Thoracic aorta (tissue), 2 donors: ENCODE data around the gene KISS1R. TPM values are rescaled to one million over a fixed set of nuclear protein-coding genes. Genes with fewer than 3 reads are reported as not detected.

Experiments used
- ATAC-seq: fragments of 150-250 bp; one replicate; pipeline ENCODE4 v1.8.0; 2017; ENCODE audit warnings: low read depth; ENCODE audit not compliant: insufficient number of reproducible peaks, low FRiP score
- DNase-seq: peaks from one replicate; pipeline ENCODE4 v3.0.0-alpha.2; 2020; ENCODE audit warnings: low spot score
- H3K27ac ChIP-seq, 2 donors: fragments of 200-600 bp; sonication (generic); 1 replicate in 1 of 2; 2 replicates in 1 of 2; pipeline ENCODE4 v1.5.1; 2016; ENCODE audit warnings: mild to moderate bottlenecking in 2 of 2, moderate library complexity in 2 of 2
- H3K27me3 ChIP-seq: fragments of 200-600 bp; sonication (generic); replicated peaks from 2 replicates; pipeline ENCODE4 v1.6.0; 2016; ENCODE audit warnings: mild to moderate bottlenecking; ENCODE audit not compliant: insufficient read depth
- H3K36me3 ChIP-seq: fragments of 200-600 bp; sonication (generic); one replicate; pipeline ENCODE4 v1.5.1; 2016
- H3K4me1 ChIP-seq, 2 donors: fragments of 200-600 bp; sonication (generic); 1 replicate in 1 of 2; 2 replicates in 1 of 2; pipeline versions ENCODE4 v1.5.1 to v1.6.0; 2016; ENCODE audit warnings: low read depth in 2 of 2, mild to moderate bottlenecking in 1 of 2; ENCODE audit not compliant: control insufficient read depth in 1 of 2
- H3K4me3 ChIP-seq: fragments of 200-600 bp; sonication (generic); 2 replicates; pipeline ENCODE4 v1.5.1; 2016; ENCODE audit warnings: mild to moderate bottlenecking
- H3K9me3 ChIP-seq: fragments of 200-600 bp; sonication (generic); 2 replicates; pipeline ENCODE4 v1.5.1; 2016
- total RNA-seq, 2 donors: library from RNA; depleted of rRNA; stranded (reverse); fragments of >200 nt; gene quantifications; one replicate each; pipeline versions ENCODE4 v1.1.0 to v1.2.3, GENCODE V29; 2016
- TF ChIP-seq, protein P1 (sequence below): fragments of 200-600 bp; sonication (generic); IDR thresholded peaks from one replicate; pipeline ENCODE4 v1.5.1; 2019; ENCODE audit warnings: antibody characterized with exemption

The KISS1R gene
- total RNA-seq: not detected

DNA sequence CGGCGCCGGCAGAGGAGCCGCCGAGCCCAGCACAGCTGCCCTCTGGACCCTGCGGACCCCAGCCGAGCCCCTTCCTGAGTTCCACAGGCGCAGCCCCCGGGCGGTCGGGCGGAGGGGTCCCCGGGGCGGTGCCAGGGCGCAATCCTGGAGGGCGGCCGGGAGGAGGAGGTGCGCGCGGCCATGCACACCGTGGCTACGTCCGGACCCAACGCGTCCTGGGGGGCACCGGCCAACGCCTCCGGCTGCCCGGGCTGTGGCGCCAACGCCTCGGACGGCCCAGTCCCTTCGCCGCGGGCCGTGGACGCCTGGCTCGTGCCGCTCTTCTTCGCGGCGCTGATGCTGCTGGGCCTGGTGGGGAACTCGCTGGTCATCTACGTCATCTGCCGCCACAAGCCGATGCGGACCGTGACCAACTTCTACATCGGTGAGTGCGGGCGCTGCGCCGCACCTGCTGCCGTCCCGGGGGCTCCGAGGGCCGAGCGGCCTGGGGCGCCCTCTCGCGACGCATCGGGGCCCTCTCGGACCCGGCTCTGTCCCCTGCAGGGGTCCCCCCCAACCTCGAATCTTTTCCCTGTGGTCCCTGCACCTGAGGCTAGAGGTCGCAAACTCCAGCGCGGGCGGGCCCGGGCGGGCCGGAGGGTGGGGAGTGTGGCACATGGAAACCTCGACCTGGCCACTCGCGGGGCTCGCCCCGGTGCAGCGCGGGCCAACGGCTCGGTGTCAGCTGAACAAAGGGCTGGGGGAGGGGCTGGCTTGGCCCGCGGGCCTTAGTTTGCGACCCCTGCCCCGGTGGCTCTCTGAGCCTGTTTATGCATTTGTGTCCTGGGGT, at the start of gene KISS1R:
Gene KISS1R (plus strand): TSS at position 11 of the 829 bp plus-strand sequence. CDS start 170 bp downstream, at position 181.
- Histone ChIP-seq H3K36me3 (no peaks in the 10 kb centered on the region), H3K27ac (no peak within 1 kb of the TSS), H3K4me1 (peaks cover 19 to 48% of the 10 kb centered on the region in 2 donors), H3K9me3 (no peaks in the 10 kb centered on the region), H3K27me3 (peaks cover 9% of the 10 kb centered on the region), H3K4me3 (peak within 1 kb of the TSS; percentile 64)
- ATAC-seq: no peak
- DNase-seq: no peak
- TF ChIP-seq, protein P1, sequence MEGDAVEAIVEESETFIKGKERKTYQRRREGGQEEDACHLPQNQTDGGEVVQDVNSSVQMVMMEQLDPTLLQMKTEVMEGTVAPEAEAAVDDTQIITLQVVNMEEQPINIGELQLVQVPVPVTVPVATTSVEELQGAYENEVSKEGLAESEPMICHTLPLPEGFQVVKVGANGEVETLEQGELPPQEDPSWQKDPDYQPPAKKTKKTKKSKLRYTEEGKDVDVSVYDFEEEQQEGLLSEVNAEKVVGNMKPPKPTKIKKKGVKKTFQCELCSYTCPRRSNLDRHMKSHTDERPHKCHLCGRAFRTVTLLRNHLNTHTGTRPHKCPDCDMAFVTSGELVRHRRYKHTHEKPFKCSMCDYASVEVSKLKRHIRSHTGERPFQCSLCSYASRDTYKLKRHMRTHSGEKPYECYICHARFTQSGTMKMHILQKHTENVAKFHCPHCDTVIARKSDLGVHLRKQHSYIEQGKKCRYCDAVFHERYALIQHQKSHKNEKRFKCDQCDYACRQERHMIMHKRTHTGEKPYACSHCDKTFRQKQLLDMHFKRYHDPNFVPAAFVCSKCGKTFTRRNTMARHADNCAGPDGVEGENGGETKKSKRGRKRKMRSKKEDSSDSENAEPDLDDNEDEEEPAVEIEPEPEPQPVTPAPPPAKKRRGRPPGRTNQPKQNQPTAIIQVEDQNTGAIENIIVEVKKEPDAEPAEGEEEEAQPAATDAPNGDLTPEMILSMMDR: no peak

DNA sequence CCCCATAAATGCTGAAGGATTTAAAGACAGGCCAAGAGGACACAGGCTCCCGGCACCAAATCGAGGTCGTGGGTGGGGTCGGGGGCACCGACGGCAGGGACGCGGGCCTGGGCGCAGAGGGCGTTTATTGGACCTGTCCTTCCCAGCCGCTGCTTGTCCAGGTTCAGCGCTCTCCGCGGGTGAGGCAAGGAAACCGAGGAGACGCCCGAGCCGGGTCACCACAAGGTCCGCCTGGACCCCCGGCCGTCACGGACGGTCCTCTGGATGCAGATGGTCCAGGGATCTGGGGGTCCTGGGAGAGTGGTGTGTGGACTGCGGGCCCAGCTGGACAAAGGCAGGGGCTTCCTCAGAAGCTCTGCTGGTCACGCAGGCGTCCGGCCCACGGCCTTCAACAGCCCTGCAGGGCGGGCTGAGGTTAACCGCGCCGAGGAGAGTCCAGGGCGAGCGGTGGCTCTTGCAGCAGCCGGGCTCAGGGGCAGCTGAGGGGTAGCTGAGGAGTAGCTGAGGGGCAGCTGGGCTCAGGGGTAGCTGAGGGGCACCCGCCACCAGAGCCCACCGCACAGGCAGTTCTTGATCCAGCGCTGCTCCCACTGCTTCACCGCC, 49.2 kb upstream of the KISS1R start:
- ATAC-seq: no peak
- Histone ChIP-seq H3K27ac (no peak overlapping the region), H3K27me3 (no peaks in the 10 kb centered on the region), H3K9me3 (no peaks in the 10 kb centered on the region), H3K36me3 (peaks cover 15% of the 10 kb centered on the region), H3K4me3 (no peak overlapping the region), H3K4me1 (peaks cover 7 to 22% of the 10 kb centered on the region in 2 donors)
- TF ChIP-seq, protein P1: no peak
- DNase-seq: no peak

DNA sequence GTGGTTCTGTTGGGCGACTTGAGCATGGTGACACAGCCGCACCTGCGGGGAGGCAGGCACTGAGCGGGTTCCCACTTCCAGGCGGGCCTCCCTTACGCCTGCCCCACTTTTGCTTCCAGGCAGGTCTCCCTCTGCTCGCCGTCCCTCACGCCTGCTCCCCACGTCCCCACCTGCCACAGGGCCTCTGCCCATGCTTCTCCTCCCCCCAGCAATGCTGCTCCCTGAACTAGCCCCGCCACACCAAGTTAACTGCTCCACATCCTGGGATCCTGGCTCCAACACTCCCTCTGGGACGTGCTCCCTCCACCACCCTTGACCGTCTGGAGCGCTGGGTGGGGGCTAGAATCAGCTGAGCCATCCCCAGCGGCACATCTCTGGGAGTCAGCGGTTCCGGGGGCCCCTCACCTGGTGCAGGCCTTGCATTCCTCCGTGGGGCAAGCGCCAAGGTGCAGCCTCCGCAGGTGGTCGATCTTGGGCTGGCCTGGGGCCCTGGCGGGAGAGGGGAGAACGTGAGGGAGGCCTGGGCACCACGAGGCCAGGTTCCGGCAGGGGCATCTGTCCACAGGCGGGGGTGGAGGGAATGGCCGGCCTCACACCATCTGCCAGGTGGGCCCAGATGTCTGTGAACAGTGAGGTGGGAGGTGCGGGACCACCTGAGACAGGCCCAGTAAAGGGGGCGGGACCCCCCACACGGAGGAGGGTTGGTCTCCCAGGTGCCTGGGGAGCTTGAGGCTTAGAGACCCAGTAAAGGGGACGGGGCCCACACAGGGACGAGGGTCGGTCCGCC, 48.5 kb upstream of the KISS1R start:
- no peak for ATAC-seq
- Histone ChIP-seq H3K9me3 (no peaks in the 10 kb centered on the region), H3K4me1 (peaks cover 7 to 15% of the 10 kb centered on the region in 2 donors), H3K27ac (peak overlapping the region; percentile 66 to 81), H3K36me3 (peaks cover 15% of the 10 kb centered on the region), H3K27me3 (no peaks in the 10 kb centered on the region), H3K4me3 (no peak overlapping the region)
- TF ChIP-seq, protein P1: no peak
- no peak for DNase-seq

DNA sequence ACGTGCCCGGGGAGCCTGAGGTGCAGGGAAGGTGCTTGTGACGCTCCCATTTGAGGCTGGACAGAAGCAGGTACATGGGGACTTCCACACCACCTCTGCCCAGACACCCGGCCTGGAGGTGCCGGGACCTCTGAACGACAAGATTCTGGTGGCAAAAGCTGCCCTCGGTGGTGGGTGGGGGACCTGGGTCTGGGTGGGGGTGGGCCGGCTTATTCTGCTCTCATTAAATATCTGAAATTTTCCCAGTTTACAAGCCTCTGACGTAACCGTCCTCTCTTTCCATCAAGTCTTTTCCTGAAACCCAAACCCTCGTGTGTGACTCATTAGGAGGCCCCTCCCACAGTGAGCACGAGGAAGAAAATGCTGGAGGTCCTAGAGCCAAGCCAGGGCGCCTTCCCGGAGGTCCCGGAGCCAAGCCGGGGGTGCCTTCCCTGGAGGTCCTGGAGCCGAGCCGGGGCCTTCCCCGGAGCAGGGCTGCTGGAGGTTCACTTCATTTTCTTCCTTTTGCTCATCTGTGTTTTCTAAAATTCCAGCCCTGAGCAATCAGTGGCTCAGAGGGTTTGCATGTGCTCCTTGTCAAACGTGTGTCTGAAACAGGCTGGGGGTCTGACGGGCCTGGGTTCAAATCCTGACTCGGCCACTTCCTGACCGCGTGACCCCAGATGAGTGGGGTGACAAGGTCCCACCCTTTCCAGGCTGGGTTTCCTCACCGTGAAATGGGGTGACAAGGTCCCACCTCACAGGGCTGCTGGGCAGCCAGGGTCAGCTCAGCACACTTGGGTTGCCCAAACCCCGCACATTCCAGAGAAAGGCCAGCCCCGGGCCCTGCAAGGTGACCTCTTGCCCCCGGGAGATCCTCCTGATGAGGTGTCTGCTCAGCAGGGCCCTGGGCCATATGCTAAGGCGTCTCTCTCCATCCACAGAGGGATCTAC, 47.6 kb upstream of the KISS1R start:
- Histone ChIP-seq H3K4me3 (no peak overlapping the region), H3K4me1 (peaks cover 7 to 14% of the 10 kb centered on the region in 2 donors), H3K27ac (peak overlapping the region; percentile 66 to 81), H3K36me3 (peaks cover 20% of the 10 kb centered on the region), H3K9me3 (no peaks in the 10 kb centered on the region), H3K27me3 (no peaks in the 10 kb centered on the region)
- DNase-seq: peak; percentile 60
- ATAC-seq: peak; percentile 76
- TF ChIP-seq, protein P1: no peak
